ENCODE data around the gene OGFR.
"Not testable (repeated sequence)": the region's sequence is repeated elsewhere in the genome, so short reads cannot be mapped to it uniquely, and the experiment has no call there.

Gene OGFR

GRCh38 chr20:62844182-62844581 is 39.5 kb downstream of the OGFR start:
- DNase-seq: no peak

- no peak for DNase-seq
Observed at GRCh38 chr20:62845416-62846160, 41.0 kb downstream of the OGFR start.

- DNase-seq: peak; percentile 43
Observed at GRCh38 chr20:62846166-62846890, 41.7 kb downstream of the OGFR start.

- not testable (repeated sequence) for DNase-seq
Observed at GRCh38 chr20:62848917-62849316, 44.3 kb downstream of the OGFR start.

- no peak for DNase-seq
Observed at GRCh38 chr20:62849431-62849830, 44.8 kb downstream of the OGFR start.

- no peak for DNase-seq
Observed at GRCh38 chr20:62850333-62850974, 45.8 kb downstream of the OGFR start.

- no peak for DNase-seq
Observed at GRCh38 chr20:62852196-62852595, 47.6 kb downstream of the OGFR start.

- DNase-seq: no peak
Observed at GRCh38 chr20:62852841-62853240, 48.2 kb downstream of the OGFR start.

- not testable (repeated sequence) for DNase-seq
Observed at GRCh38 chr20:62853304-62853703, 48.7 kb downstream of the OGFR start.

- no peak for DNase-seq
Observed at GRCh38 chr20:62854121-62854520, 49.5 kb downstream of the OGFR start.

- no peak for DNase-seq
Observed at GRCh38 chr20:62855120-62855519, 50.5 kb downstream of the OGFR start.

- DNase-seq: no peak
Observed at GRCh38 chr20:62856931-62857619, 52.4 kb downstream of the OGFR start.

- DNase-seq: no peak
Observed at GRCh38 chr20:62858058-62858830, 53.6 kb downstream of the OGFR start.

- DNase-seq: no peak
Observed at GRCh38 chr20:62859721-62860120, 55.1 kb downstream of the OGFR start.

- no peak for DNase-seq
Observed at GRCh38 chr20:62860391-62860923, 55.8 kb downstream of the OGFR start.

- peak; percentile 59 for DNase-seq
Observed at GRCh38 chr20:62860924-62861691, 56.5 kb downstream of the OGFR start.

GRCh38 chr20:62861726-62862336 is 57.2 kb downstream of the OGFR start, which contains the start of gene TCFL5:
TSS of gene TCFL5 (minus strand) at chr20:62861822. CDS start at chr20:62861670, 152 bp downstream.
- peak; percentile 94 for DNase-seq

Data from left hindlimb (tissue), 1 donor.